ENCODE measurements around the gene SAMD4A.

Gene SAMD4A

GRCh38 chr14:54709867-54710266, 142.9 kb downstream of the SAMD4A start:
- Histone ChIP-seq H3K9me3 (no peaks in the 10 kb centered on the region), H3K4me3 (no peak overlapping the region), H3K4me1 (no peaks in the 10 kb centered on the region), H3K27me3 (ENCODE audit: low read depth) (no peaks in the 10 kb centered on the region), H3K36me3 (replicated peaks) (no peaks in the 10 kb centered on the region)
- in situ Hi-C loops (cut with MboI; ENCODE audit: low sequenced_read_pairs): no loop called here
- DNase-seq (ENCODE audit: low spot score in 2 of 2): no peak

DNA sequence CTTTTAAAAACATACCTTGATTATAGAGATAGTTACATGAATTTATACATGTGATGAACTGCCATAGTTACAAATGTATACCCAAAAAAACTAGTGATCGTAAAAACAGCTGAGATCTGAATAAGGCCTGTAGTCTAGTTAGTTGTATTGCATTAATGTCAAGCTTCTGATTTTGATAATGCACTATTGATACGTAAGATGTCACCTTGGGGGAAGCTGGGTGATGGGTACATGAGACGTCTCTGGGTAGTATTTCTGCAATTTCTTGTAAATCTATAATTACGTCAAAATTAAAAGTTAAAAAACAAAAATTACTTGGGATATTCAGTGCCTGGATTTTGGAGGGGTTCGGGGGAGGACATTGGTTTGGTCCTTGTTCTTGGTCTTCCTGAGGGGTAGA, 144.4 kb downstream of the SAMD4A start:
- H3K36me3 ChIP-seq (replicated peaks): no peaks in the 10 kb centered on the region
- no peaks in the 10 kb centered on the region for H3K9me3 ChIP-seq
- no peaks in the 10 kb centered on the region for H3K4me1 ChIP-seq
- no peak for DNase-seq (ENCODE audit: low spot score in 2 of 2)
- in situ Hi-C loops (cut with MboI; ENCODE audit: low sequenced_read_pairs): no loop called here
- H3K4me3 ChIP-seq: no peak overlapping the region
- no peaks in the 10 kb centered on the region for H3K27me3 ChIP-seq (ENCODE audit: low read depth)

- Histone ChIP-seq H3K4me3 (no peak overlapping the region), H3K27me3 (ENCODE audit: low read depth) (no peaks in the 10 kb centered on the region), H3K4me1 (no peaks in the 10 kb centered on the region), H3K36me3 (replicated peaks) (no peaks in the 10 kb centered on the region), H3K9me3 (no peaks in the 10 kb centered on the region)
- DNase-seq (ENCODE audit: low spot score in 2 of 2): no peak
- in situ Hi-C loops (cut with MboI; ENCODE audit: low sequenced_read_pairs): no loop called here
These were observed 145.0 kb downstream of the SAMD4A start for GRCh38 chr14:54711812-54712464.

DNA sequence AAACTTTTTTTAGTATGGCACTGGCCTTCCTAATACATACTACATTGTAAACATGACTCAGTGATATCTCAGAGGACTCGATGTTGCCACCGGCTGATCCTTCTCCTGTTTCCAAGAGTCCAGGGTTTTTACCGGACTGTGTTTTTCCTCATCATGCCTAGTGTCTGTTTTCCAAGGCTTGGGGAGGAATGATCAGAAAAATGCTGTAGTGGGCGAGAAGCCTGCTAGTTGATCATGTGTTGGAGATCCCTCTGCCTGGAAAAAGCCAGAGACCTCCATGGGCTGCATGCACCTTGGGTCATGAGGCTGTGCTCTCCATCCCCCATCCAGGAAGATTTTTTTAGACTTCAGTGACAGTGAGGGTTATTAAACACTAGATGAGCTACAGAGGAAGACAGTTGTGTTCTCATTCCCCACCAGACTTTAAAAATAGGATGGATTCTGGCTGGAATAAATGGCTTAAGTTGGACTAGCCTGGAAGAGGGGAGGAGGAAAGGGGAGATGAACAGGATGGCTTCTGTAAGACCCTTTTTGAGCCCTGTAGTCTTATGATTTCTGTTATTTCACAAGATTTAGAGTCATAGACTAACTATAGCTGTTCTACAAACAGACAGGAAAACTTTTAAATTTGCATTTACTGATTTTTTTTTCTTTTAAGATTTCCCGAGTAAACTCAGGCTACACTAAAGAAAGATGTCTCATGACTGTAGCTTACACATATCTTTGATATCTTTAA, 145.7 kb downstream of the SAMD4A start:
- H3K4me1 ChIP-seq: no peaks in the 10 kb centered on the region
- no peak for DNase-seq (ENCODE audit: low spot score in 2 of 2)
- in situ Hi-C loops (cut with MboI; ENCODE audit: low sequenced_read_pairs): no loop called here
- H3K4me3 ChIP-seq: no peak overlapping the region
- no peaks in the 10 kb centered on the region for H3K27me3 ChIP-seq (ENCODE audit: low read depth)
- no peaks in the 10 kb centered on the region for H3K9me3 ChIP-seq
- no peaks in the 10 kb centered on the region for H3K36me3 ChIP-seq (replicated peaks)

GRCh38 chr14:54713379-54713778, 146.5 kb downstream of the SAMD4A start:
- no peaks in the 10 kb centered on the region for H3K4me1 ChIP-seq
- no peak for DNase-seq (ENCODE audit: low spot score in 2 of 2)

GRCh38 chr14:54715239-54715638, 148.3 kb downstream of the SAMD4A start:
- H3K36me3 ChIP-seq (replicated peaks): no peaks in the 10 kb centered on the region
- no peaks in the 10 kb centered on the region for H3K9me3 ChIP-seq
- in situ Hi-C loops (cut with MboI; ENCODE audit: low sequenced_read_pairs): no loop called here
- no peak overlapping the region for H3K4me3 ChIP-seq
- no peaks in the 10 kb centered on the region for H3K27me3 ChIP-seq (ENCODE audit: low read depth)
- DNase-seq (ENCODE audit: low spot score in 2 of 2): no peak
- no peaks in the 10 kb centered on the region for H3K4me1 ChIP-seq

More at GRCh38 chr14:54713379-54713778, 146.5 kb downstream of the SAMD4A start:
- Histone ChIP-seq H3K36me3 (replicated peaks) (no peaks in the 10 kb centered on the region), H3K4me3 (no peak overlapping the region), H3K9me3 (no peaks in the 10 kb centered on the region), H3K27me3 (ENCODE audit: low read depth) (no peaks in the 10 kb centered on the region)
- in situ Hi-C loops (cut with MboI; ENCODE audit: low sequenced_read_pairs): no loop called here

GRCh38 chr14:54715811-54716210, 148.9 kb downstream of the SAMD4A start:
- H3K4me1 ChIP-seq: no peaks in the 10 kb centered on the region
- no peak for DNase-seq (ENCODE audit: low spot score in 2 of 2)
- H3K4me3 ChIP-seq: no peak overlapping the region
- H3K9me3 ChIP-seq: no peaks in the 10 kb centered on the region
- H3K27me3 ChIP-seq (ENCODE audit: low read depth): no peaks in the 10 kb centered on the region
- H3K36me3 ChIP-seq (replicated peaks): no peaks in the 10 kb centered on the region
- in situ Hi-C loops (cut with MboI; ENCODE audit: low sequenced_read_pairs): no loop called here

DNA sequence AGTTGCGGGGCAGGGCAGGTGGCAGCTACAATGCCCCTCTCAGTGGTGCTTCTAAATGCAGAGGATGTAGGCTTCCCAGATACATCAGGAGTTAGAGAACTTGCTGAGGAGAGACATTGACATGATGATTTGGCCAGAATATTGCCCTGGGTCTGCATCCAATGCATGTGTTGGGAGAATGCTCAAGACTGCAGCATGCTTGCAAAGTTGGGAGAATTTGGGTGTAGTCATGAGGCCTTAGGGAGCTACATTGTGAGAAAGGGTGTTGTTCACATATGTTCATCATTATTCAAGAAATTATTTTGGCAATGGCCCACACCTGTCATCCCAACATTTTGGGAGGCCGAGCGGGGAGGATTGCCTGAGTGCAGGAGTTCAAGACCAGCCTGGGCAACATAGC, 149.9 kb downstream of the SAMD4A start:
- Histone ChIP-seq H3K36me3 (replicated peaks) (no peaks in the 10 kb centered on the region), H3K9me3 (no peaks in the 10 kb centered on the region), H3K4me3 (no peak overlapping the region), H3K27me3 (ENCODE audit: low read depth) (no peaks in the 10 kb centered on the region), H3K4me1 (no peaks in the 10 kb centered on the region)
- no peak for DNase-seq (ENCODE audit: low spot score in 2 of 2)
- in situ Hi-C loops (cut with MboI; ENCODE audit: low sequenced_read_pairs): no loop called here

DNA sequence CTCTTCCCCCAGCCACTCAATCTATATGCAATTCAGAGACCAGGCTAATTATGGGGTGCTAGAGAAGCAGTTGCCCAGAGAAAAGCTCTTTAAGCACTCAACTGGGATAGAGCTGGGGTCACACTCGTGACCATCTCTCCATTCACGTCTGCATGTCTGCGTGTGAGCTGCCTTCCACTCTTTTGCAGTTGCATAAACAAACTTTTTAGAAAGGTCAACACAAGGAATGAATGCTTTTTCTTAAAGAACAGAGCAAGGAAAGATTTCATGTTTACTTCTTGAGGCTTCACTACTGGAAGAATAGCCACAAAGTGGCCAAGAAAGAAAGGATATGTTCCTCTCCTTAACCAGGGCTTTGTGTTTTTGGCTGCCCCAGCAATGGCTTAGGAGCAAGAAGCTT, 151.1 kb downstream of the SAMD4A start:
- H3K4me1 ChIP-seq: no peaks in the 10 kb centered on the region
- H3K9me3 ChIP-seq: no peaks in the 10 kb centered on the region
- in situ Hi-C loops (cut with MboI; ENCODE audit: low sequenced_read_pairs): no loop called here
- H3K36me3 ChIP-seq (replicated peaks): no peaks in the 10 kb centered on the region
- no peak overlapping the region for H3K4me3 ChIP-seq
- DNase-seq (ENCODE audit: low spot score in 2 of 2): no peak
- H3K27me3 ChIP-seq (ENCODE audit: low read depth): no peaks in the 10 kb centered on the region

- H3K4me3 ChIP-seq: no peak overlapping the region
- no peaks in the 10 kb centered on the region for H3K36me3 ChIP-seq (replicated peaks)
- no peaks in the 10 kb centered on the region for H3K4me1 ChIP-seq
- in situ Hi-C loops (cut with MboI; ENCODE audit: low sequenced_read_pairs): no loop called here
- H3K27me3 ChIP-seq (ENCODE audit: low read depth): no peaks in the 10 kb centered on the region
- DNase-seq (ENCODE audit: low spot score in 2 of 2): no peak
- H3K9me3 ChIP-seq: no peaks in the 10 kb centered on the region
These were observed 152.5 kb downstream of the SAMD4A start for GRCh38 chr14:54719406-54719805.

DNA sequence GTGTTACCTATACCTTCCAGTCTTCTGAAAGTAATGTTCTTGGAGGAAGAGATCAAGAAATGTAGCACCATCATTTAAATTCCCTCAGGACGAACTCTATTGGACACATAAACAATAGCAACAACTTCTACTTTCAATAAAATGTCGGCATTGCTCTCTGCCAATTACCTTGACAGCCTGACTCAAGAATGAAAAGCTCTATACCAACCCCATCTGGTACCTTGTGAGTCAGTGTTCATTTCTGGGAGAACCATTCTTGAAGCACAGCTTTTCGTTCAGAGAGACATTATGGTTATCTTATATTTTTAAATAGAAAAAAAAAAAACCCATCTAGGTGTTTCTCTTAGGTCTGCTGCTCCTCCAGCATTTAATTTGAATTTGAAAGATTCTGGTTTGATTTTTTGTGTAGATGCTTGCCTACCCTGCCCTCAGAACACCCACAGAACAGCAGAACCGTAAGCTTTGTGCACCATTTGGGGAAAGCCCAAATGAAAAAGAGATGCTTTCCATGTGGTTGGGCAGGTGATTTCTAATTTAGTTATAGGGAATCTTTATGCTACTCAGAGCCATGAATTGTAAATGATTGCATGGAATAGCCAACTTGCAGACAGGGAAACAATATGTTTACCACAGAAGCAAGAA, 156.0 kb downstream of the SAMD4A start:
- DNase-seq (ENCODE audit: low spot score in 2 of 2): peak; percentile 32 to 50

DNA sequence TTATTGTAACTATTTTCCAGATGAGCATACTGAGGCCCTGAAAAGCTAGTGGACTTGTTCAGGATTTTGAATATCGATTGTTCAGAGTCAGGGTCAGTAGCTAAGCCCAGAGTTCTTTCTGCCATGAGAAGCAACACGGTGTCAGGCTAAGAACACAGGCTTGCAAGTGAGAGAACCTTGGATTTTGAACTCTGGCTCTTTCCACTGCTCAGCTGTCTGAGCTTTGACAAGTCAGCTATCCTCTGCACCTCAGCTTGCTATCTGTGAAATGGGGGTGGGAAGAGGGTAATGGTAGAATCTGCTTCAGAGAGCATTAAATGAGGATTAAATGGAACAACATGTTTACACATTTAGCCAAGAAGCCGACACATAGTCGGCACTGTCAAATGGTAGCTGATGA, 157.2 kb downstream of the SAMD4A start:
- no peaks in the 10 kb centered on the region for H3K9me3 ChIP-seq
- no peak for DNase-seq (ENCODE audit: low spot score in 2 of 2)
- no peaks in the 10 kb centered on the region for H3K27me3 ChIP-seq (ENCODE audit: low read depth)
- no peak overlapping the region for H3K4me3 ChIP-seq
- H3K4me1 ChIP-seq: no peaks in the 10 kb centered on the region
- H3K36me3 ChIP-seq (replicated peaks): no peaks in the 10 kb centered on the region
- in situ Hi-C loops (cut with MboI; ENCODE audit: low sequenced_read_pairs): no loop called here

More for the DNA sequence above, 156.0 kb downstream of the SAMD4A start:
- no peaks in the 10 kb centered on the region for H3K27me3 ChIP-seq (ENCODE audit: low read depth)
- H3K4me3 ChIP-seq: no peak overlapping the region
- H3K36me3 ChIP-seq (replicated peaks): no peaks in the 10 kb centered on the region
- in situ Hi-C loops (cut with MboI; ENCODE audit: low sequenced_read_pairs): no loop called here
- no peaks in the 10 kb centered on the region for H3K4me1 ChIP-seq
- H3K9me3 ChIP-seq: no peaks in the 10 kb centered on the region

DNA sequence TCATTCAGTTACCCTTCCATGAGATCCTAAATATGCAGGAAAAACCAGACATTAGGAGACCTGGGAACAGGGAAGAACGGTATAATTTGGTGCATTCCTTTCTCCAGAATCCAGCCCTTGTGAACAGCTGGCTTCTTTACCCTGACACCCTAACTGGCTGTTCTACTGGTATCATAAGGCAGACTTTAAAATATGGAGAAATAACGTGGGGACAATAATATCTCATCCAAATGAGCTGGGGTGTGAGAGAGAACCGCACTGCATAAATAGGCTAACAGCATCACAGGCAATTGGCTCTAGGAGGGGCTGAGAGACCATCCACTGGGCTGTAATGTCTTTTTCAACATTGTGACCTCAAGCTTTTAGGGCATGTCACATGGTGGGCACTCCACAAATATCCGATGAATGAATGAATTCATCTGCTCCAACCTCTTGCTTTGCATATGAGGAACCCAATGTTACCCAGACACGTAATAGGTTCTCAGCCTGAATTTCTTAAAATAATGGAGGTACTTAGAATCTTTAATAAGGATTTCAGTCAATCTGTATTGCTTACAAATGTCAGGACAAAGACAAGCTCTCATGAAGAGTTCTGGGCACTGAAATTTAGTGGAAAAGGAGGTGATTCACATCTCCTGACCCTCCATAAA, 157.9 kb downstream of the SAMD4A start:
- DNase-seq (ENCODE audit: low spot score in 2 of 2): no peak
- no peaks in the 10 kb centered on the region for H3K4me1 ChIP-seq
- no peaks in the 10 kb centered on the region for H3K36me3 ChIP-seq (replicated peaks)
- no peaks in the 10 kb centered on the region for H3K9me3 ChIP-seq
- in situ Hi-C loops (cut with MboI; ENCODE audit: low sequenced_read_pairs): no loop called here
- H3K4me3 ChIP-seq: no peak overlapping the region
- no peaks in the 10 kb centered on the region for H3K27me3 ChIP-seq (ENCODE audit: low read depth)

- H3K4me3 ChIP-seq: no peak overlapping the region
- in situ Hi-C loops (cut with MboI; ENCODE audit: low sequenced_read_pairs): no loop called here
- H3K9me3 ChIP-seq: no peaks in the 10 kb centered on the region
- no peaks in the 10 kb centered on the region for H3K36me3 ChIP-seq (replicated peaks)
- H3K4me1 ChIP-seq: no peaks in the 10 kb centered on the region
- H3K27me3 ChIP-seq (ENCODE audit: low read depth): no peaks in the 10 kb centered on the region
- no peak for DNase-seq (ENCODE audit: low spot score in 2 of 2)
These were observed 159.1 kb downstream of the SAMD4A start for GRCh38 chr14:54725998-54726397.
